ENCODE data around the gene DNLZ.

DNLZ gene

GRCh38 chr9:136387217-136387616, 23.7 kb upstream of the DNLZ start:
- no peak for DNase-seq (ENCODE audit: low read depth)
- H3K4me3 ChIP-seq (ENCODE audit: control insufficient read depth, low read depth, low read length), result no peak overlapping the region
- TF ChIP-seq CTCF (conservative IDR thresholded peaks at IDR 0.05; ENCODE audit: control insufficient read depth, insufficient read depth, low read depth, low read length), result no peak

GRCh38 chr9:136386018-136386417, 22.5 kb upstream of the DNLZ start:
- TF ChIP-seq CTCF (conservative IDR thresholded peaks at IDR 0.05; ENCODE audit: control insufficient read depth, insufficient read depth, low read depth, low read length), result no peak
- no peak overlapping the region for H3K4me3 ChIP-seq (ENCODE audit: control insufficient read depth, low read depth, low read length)
- peak; percentile 18 for DNase-seq (ENCODE audit: low read depth)

- TF ChIP-seq CTCF (conservative IDR thresholded peaks at IDR 0.05; ENCODE audit: control insufficient read depth, insufficient read depth, low read depth, low read length), result no peak
- DNase-seq (ENCODE audit: low read depth), result no peak
- no peak overlapping the region for H3K4me3 ChIP-seq (ENCODE audit: control insufficient read depth, low read depth, low read length)
Observed at GRCh38 chr9:136385015-136385414, 21.5 kb upstream of the DNLZ start.

GRCh38 chr9:136383436-136383835, 19.9 kb upstream of the DNLZ start:
- no peak for DNase-seq (ENCODE audit: low read depth)
- no peak for TF ChIP-seq CTCF (conservative IDR thresholded peaks at IDR 0.05; ENCODE audit: control insufficient read depth, insufficient read depth, low read depth, low read length)
- no peak overlapping the region for H3K4me3 ChIP-seq (ENCODE audit: control insufficient read depth, low read depth, low read length)

GRCh38 chr9:136381966-136382513, 18.5 kb upstream of the DNLZ start:
- no peak for DNase-seq (ENCODE audit: low read depth)
- TF ChIP-seq CTCF (conservative IDR thresholded peaks at IDR 0.05; ENCODE audit: control insufficient read depth, insufficient read depth, low read depth, low read length), result no peak
- no peak overlapping the region for H3K4me3 ChIP-seq (ENCODE audit: control insufficient read depth, low read depth, low read length)

- no peak for DNase-seq (ENCODE audit: low read depth)
- no peak overlapping the region for H3K4me3 ChIP-seq (ENCODE audit: control insufficient read depth, low read depth, low read length)
- TF ChIP-seq CTCF (conservative IDR thresholded peaks at IDR 0.05; ENCODE audit: control insufficient read depth, insufficient read depth, low read depth, low read length), result no peak
Observed at GRCh38 chr9:136381311-136381710, 17.8 kb upstream of the DNLZ start.

GRCh38 chr9:136380381-136380780, 16.8 kb upstream of the DNLZ start:
- DNase-seq (ENCODE audit: low read depth), result no peak
- no peak for TF ChIP-seq CTCF (conservative IDR thresholded peaks at IDR 0.05; ENCODE audit: control insufficient read depth, insufficient read depth, low read depth, low read length)

More at GRCh38 chr9:136380381-136380780, 16.8 kb upstream of the DNLZ start:
- no peak overlapping the region for H3K4me3 ChIP-seq (ENCODE audit: control insufficient read depth, low read depth, low read length)
